Ovary (tissue), 9 donors: Measurements from ENCODE around the gene AGPAT4. TPM values are rescaled to one million over a fixed set of nuclear protein-coding genes. Genes with fewer than 3 reads are reported as not detected.

ENCODE experiments used
- DNase-seq, 5 donors: peaks; one replicate each; pipeline ENCODE4 v3.0.0-alpha.2; 2019 to 2020
- H3K27ac ChIP-seq, 2 donors: fragments of 200-600 bp; one replicate each; pipeline versions ENCODE4 v1.5.1 to v1.8.0; 2019 to 2022
- H3K27me3 ChIP-seq: fragments of 200-600 bp; one replicate; pipeline ENCODE4 v1.8.0; 2022
- H3K36me3 ChIP-seq: fragments of 200-600 bp; sonication (generic); one replicate; pipeline ENCODE4 v1.5.1; 2019
- H3K4me1 ChIP-seq: one replicate; pipeline ENCODE4 v1.8.1; 2013; ENCODE audit warnings: mild to moderate bottlenecking, moderate library complexity; ENCODE audit not compliant: insufficient read depth
- H3K4me3 ChIP-seq: fragments of 200-600 bp; sonication (generic); one replicate; pipeline ENCODE4 v1.5.1; 2017
- H3K9me3 ChIP-seq, 2 donors: fragments of 200-600 bp in 1 of 2; sonication (generic) in 1 of 2; one replicate each; pipeline versions ENCODE4 v1.5.1 to v1.8.1; 2013 to 2019; ENCODE audit warnings: mild to moderate bottlenecking in 1 of 2, moderate library complexity in 1 of 2
- EP300 ChIP-seq: sonication (generic); formaldehyde crosslinking; IDR thresholded peaks from one replicate; pipeline ENCODE4 v1.6.1; 2017; ENCODE audit warnings: antibody characterized with exemption
- POLR2A ChIP-seq: fragments of 450-650 bp; IDR thresholded peaks from one replicate; pipeline ENCODE4 v1.6.1; 2017; ENCODE audit warnings: antibody characterized with exemption, mild to moderate bottlenecking, moderate library complexity
- WGBS, 3 donors: extraction: QIAGEN DNeasy Blood & Tissue Kit in 1 of 3; methylation state at CpG; one replicate each; pipeline versions ENCODE4 v1.1.5 to v1.1.7; 2013 to 2017; 5-methylcytosine and 5-hydroxymethylcytosine counted together
- intact Hi-C, 4 donors: fragments of 100-400 bp; cut with DNase I; formaldehyde crosslinking; loops; one replicate each; pipeline versions ENCODE4 v1.11.0 to v1.15.1; 2022 to 2023
- polyA plus RNA-seq, 2 donors: library from polyadenylated mRNA; stranded (reverse); fragments of 200-250 nt in 1 of 2; fragments of 350-450 nt in 1 of 2; fragmentation: Illumina TruSeq in 1 of 2; extraction: RNeasy Lipid Tissue Mini Kit (QIAGEN cat#74804) in 1 of 2; gene quantifications; one replicate each; pipeline ENCODE4 v1.2.3, GENCODE V29; 2013 to 2014
- total RNA-seq, 7 donors: library from RNA; depleted of rRNA in 2 of 7; stranded (reverse); fragments of >200 nt in 2 of 7; fragmentation: NEBNext Ultra II Directional in 3 of 7; extraction: Animal tissue kit (Norgen Biotek cat#: 25700) in 3 of 7; gene quantifications; one replicate each; pipeline versions ENCODE4 v1.1.0 to v1.2.4, GENCODE V29; 2016 to 2023
- TF ChIP-seq, protein P1 (sequence below), 3 donors: fragments of 450-650 bp in 2 of 3; fragments of 200-600 bp in 1 of 3; IDR thresholded peaks; one replicate each; pipeline versions ENCODE4 v1.5.1 to v1.8.0; 2016 to 2022; ENCODE audit warnings: antibody characterized with exemption in 3 of 3, mild to moderate bottlenecking in 1 of 3
- donor health status: DM: no; HTN: no; CAD: no; lungs with moderate emphysema.
- donor health status: DM: no; HTN: no; CAD: no.
- donor health status: Bipolar disorder and iron deficiency.
- donor health status: DM: yes; HTN: yes; CAD: no.
- donor health status: DM: no; HTN: no; CAD: no.
- donor health status: DM: yes; HTN: yes; CAD: no.

The AGPAT4 gene
- total and polyA plus RNA-seq, 9 donors: 4.4 to 13.7 (median 8.9) TPM

DNA sequence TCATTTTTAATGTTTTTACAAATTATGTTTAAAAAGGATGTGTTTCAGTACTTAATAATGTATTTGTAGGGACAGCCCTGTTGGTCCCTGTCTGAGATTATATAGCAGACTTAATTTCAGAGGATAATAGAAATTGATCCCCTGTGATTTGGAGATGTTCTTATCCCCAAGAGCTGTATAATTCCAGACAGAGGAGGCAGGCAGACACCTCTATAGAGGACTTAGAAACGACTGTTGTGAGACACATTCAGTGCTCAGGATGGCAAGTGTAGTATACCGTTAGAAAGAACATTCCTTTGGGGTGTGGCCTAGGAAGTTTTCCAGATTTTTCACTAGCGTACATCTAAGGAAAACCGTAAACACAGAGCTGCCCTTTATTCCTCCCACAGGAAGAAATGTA is 164.5 kb downstream of the AGPAT4 start:
- Histone ChIP-seq H3K9me3 (no peaks in the 10 kb centered on the region), H3K27me3 (no peaks in the 10 kb centered on the region), H3K4me3 (no peak overlapping the region), H3K4me1 (no peaks in the 10 kb centered on the region), H3K36me3 (no peaks in the 10 kb centered on the region), H3K27ac (no peak overlapping the region)
- intact Hi-C loops: loop anchor here in 2 of 4 donors (10.0 kb wide), 1 partner anchor 265 kb away; no protein-coding TSS in a partner anchor
- no peak for TF ChIP-seq POLR2A
- TF ChIP-seq, protein P1, sequence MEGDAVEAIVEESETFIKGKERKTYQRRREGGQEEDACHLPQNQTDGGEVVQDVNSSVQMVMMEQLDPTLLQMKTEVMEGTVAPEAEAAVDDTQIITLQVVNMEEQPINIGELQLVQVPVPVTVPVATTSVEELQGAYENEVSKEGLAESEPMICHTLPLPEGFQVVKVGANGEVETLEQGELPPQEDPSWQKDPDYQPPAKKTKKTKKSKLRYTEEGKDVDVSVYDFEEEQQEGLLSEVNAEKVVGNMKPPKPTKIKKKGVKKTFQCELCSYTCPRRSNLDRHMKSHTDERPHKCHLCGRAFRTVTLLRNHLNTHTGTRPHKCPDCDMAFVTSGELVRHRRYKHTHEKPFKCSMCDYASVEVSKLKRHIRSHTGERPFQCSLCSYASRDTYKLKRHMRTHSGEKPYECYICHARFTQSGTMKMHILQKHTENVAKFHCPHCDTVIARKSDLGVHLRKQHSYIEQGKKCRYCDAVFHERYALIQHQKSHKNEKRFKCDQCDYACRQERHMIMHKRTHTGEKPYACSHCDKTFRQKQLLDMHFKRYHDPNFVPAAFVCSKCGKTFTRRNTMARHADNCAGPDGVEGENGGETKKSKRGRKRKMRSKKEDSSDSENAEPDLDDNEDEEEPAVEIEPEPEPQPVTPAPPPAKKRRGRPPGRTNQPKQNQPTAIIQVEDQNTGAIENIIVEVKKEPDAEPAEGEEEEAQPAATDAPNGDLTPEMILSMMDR (IDR thresholded peaks at IDR 0.05): no peak
- TF ChIP-seq EP300: no peak
- no peak for DNase-seq
- WGBS, 3 donors: 72 to 76% (median 74%) methylated on average over 4 of the region's 4 CpGs

DNA sequence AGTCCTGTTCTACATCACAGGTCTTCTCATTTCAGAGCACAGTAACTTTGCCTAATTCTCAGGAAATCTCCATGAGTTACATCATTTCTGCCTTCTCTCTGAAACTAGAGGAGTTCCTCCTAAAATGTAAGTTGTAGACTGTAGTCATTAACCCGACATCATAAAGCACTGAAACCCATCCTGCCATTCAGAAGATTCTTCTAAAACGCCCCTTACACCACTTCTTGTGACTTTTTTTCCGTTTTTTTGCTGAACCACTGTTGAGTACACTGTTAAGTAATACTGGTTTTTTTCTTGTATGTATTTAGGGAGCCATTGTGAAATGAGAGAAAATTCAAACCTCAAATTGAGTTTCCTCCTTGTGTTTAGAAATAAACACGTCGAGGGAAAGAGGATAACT is 164.9 kb downstream of the AGPAT4 start:
- WGBS, 3 donors: 91 to 93% (median 93%) methylated on average over 5 of the region's 5 CpGs
- Histone ChIP-seq H3K9me3 (no peaks in the 10 kb centered on the region), H3K4me3 (no peak overlapping the region), H3K36me3 (no peaks in the 10 kb centered on the region), H3K27ac (no peak overlapping the region), H3K27me3 (no peaks in the 10 kb centered on the region), H3K4me1 (no peaks in the 10 kb centered on the region)
- intact Hi-C loops: loop anchor here in 2 of 4 donors (10.0 kb wide), 1 partner anchor 266 kb away; no protein-coding TSS in a partner anchor
- no peak for TF ChIP-seq POLR2A
- TF ChIP-seq, protein P1 (IDR thresholded peaks at IDR 0.05): no peak
- TF ChIP-seq EP300: no peak
- DNase-seq: no peak

DNA sequence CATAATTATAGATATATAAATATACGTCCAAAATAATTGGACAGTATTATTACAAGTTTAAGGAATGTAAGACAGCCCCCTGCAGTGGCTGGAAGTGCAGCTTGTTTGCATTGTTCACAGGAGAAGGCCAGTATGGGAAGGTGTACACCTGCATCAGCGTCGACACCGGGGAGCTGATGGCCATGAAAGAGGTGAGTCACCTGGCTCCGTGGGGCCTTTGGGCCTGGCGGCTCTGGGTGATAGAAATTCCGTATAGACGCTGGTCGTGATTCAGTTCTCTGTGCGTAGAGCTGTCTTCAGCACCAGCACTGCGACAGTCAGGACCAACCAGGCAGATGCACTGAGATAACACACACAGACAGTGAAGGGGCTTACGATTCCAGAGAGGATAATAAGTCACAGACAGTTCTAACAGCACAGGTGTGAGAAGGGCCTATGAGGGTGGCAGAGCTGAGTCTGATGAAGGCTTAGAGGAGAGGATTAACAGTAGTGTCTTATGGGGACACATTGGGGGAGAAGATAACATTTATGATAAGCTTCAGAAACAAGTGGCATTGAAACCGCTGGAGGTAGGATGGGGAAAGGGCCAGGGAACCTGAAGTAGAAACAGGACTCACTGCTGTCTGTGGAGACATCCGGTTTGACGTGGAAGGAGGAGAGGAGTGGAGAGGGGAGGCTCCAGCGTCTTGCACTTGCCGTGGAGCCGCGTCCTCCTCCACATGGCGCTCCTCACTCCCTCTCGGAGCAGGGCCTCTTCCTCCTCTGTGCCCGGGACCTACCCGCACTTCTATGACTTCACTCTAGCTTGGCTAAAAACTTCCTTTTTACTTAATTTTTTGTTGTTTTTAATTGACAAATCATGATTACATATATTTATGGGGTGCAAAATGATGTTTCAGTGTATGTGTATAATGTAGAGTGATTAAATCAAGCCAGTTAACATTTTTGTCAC is 165.8 kb downstream of the AGPAT4 start:
- intact Hi-C loops: loop anchor here in 2 of 4 donors (10.0 kb wide), 1 partner anchor 267 kb away; no protein-coding TSS in a partner anchor
- H3K9me3 ChIP-seq: no peaks in the 10 kb centered on the region
- H3K4me3 ChIP-seq: no peak overlapping the region
- WGBS, 3 donors: 90 to 92% (median 91%) methylated on average over 23 of the region's 23 CpGs
- no peak overlapping the region for H3K27ac ChIP-seq
- no peaks in the 10 kb centered on the region for H3K4me1 ChIP-seq
- no peaks in the 10 kb centered on the region for H3K36me3 ChIP-seq
- H3K27me3 ChIP-seq: no peaks in the 10 kb centered on the region
- TF ChIP-seq EP300: no peak
- TF ChIP-seq, protein P1 (IDR thresholded peaks at IDR 0.05): no peak
- TF ChIP-seq POLR2A: no peak
- no peak for DNase-seq

DNA sequence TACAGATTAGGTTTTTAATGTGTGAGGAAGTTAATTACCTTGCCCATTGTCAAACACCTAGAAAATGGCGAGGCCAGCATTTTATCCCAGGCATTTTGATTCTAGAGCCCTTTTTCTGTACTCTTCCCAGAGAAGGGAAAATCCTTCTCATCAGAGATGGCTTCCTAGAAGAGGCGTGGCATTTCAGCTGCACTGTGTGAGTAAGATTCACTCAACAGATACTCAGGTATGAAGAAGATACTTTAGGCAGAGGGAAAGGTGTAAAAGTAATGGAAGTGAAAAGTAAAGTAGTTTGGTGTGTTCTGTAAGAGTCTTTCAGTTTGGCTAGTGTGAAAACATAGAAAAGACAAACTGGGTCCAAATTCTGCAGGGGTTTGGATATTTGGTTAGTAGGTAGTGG is 168.5 kb downstream of the AGPAT4 start:
- H3K4me1 ChIP-seq: no peaks in the 10 kb centered on the region
- no peaks in the 10 kb centered on the region for H3K36me3 ChIP-seq
- intact Hi-C loops: loop anchor here in 2 of 4 donors (10.0 kb wide), 1 partner anchor 269 kb away; no protein-coding TSS in a partner anchor
- DNase-seq: no peak
- no peak overlapping the region for H3K4me3 ChIP-seq
- H3K27ac ChIP-seq: no peak overlapping the region
- H3K9me3 ChIP-seq: no peaks in the 10 kb centered on the region
- TF ChIP-seq EP300 (no peak), POLR2A (no peak)
- TF ChIP-seq, protein P1 (IDR thresholded peaks at IDR 0.05): no peak
- WGBS, 3 donors: 97 to 100% (median 97%) methylated on average over 2 of the region's 2 CpGs
- H3K27me3 ChIP-seq: no peaks in the 10 kb centered on the region
